ENCODE measurements around the gene LTBP1. TPM values are rescaled to one million over a fixed set of nuclear protein-coding genes. Genes with fewer than 3 reads are reported as not detected.

The LTBP1 gene
- total RNA-seq, 3 donors from 2014 or later (not counting 1 experiment from before 2014, with no cell fraction given) = 1.7 to 4.7 (median 3.5) TPM

DNA sequence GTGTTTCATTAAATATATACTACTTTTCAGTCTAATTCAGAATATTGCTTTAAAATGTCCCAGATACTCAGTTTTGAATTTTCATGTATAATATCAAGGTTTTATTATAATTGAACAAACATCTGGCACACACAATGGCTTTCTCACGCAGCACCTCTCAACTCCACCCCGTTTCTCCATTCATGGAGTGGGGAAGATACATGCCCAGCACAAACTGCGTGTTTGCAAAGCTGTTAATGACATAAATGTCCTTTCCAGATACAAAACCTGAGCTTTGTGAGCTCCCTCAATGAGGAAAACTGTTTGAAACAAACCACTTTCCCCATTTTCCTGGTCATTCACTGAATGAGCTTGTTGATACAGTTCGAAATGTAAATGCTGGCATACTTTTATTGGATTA is 379.3 kb downstream of the LTBP1 start:
- Histone ChIP-seq H3K9me3 (ENCODE audit: control insufficient read depth, insufficient read depth, low read length) (no peaks in the 10 kb centered on the region), H3K27me3 (ENCODE audit: control insufficient read depth, insufficient read depth, low read length) (no peaks in the 10 kb centered on the region), H3K36me3 (ENCODE audit: control insufficient read depth, insufficient read depth, low read length) (no peaks in the 10 kb centered on the region), H3K27ac (ENCODE audit: low read length) (no peak overlapping the region), H3K4me3 (ENCODE audit: low read length) (no peak overlapping the region), H3K4me1 (ENCODE audit: control insufficient read depth, insufficient read depth, low read length) (no peaks in the 10 kb centered on the region)
- TF ChIP-seq, protein P1, sequence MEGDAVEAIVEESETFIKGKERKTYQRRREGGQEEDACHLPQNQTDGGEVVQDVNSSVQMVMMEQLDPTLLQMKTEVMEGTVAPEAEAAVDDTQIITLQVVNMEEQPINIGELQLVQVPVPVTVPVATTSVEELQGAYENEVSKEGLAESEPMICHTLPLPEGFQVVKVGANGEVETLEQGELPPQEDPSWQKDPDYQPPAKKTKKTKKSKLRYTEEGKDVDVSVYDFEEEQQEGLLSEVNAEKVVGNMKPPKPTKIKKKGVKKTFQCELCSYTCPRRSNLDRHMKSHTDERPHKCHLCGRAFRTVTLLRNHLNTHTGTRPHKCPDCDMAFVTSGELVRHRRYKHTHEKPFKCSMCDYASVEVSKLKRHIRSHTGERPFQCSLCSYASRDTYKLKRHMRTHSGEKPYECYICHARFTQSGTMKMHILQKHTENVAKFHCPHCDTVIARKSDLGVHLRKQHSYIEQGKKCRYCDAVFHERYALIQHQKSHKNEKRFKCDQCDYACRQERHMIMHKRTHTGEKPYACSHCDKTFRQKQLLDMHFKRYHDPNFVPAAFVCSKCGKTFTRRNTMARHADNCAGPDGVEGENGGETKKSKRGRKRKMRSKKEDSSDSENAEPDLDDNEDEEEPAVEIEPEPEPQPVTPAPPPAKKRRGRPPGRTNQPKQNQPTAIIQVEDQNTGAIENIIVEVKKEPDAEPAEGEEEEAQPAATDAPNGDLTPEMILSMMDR (IDR thresholded peaks at IDR 0.05) = no peak
- Mint-ChIP-seq H3K36me3 (no peaks in the 10 kb centered on the region), H3K27me3 (ENCODE audit: low read depth in 2 of 2) (peaks cover 0 to 4% of the 10 kb centered on the region in 2 donors), H3K4me3 (no peak overlapping the region), H3K9me3 (no peaks in the 10 kb centered on the region), H3K27ac (no peak overlapping the region), H3K4me1 (peaks cover 0 to 4% of the 10 kb centered on the region in 2 donors)
- ATAC-seq (no peak), DNase-seq (no peak)
- 97% methylated on average over 3 of the region's 4 CpGs for WGBS (ENCODE audit: insufficient coverage)
- intact Hi-C loops (cut with micrococcal nuclease) = no loop called here

DNA sequence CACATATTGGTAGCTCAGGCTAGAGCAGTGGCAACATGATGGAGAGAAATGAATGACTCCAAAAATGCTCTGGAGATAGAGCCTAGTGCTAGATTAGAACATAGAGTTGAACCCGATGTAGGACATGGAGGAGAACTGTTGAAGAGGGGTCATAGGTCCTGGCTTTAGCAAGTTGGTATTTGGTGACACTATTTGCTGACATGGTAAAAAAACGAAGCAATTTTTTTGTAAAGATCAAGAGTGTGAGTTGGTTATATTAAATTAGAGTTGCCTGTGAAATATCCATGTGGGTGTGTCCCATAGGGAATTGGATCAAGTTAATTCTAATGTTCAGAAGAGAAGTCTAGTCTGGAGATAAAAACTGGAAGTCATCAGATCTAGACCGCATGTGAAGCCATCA is 386.7 kb downstream of the LTBP1 start:
- Mint-ChIP-seq H3K36me3 (no peaks in the 10 kb centered on the region), H3K9me3 (no peaks in the 10 kb centered on the region), H3K4me1 (no peaks in the 10 kb centered on the region), H3K27ac (no peak overlapping the region), H3K27me3 (ENCODE audit: low read depth in 2 of 2) (peaks cover 9 to 10% of the 10 kb centered on the region in 2 donors), H3K4me3 (no peak overlapping the region)
- Histone ChIP-seq H3K4me3 (ENCODE audit: low read length) (no peak overlapping the region), H3K27ac (ENCODE audit: low read length) (no peak overlapping the region), H3K9me3 (ENCODE audit: control insufficient read depth, insufficient read depth, low read length) (no peaks in the 10 kb centered on the region), H3K4me1 (ENCODE audit: control insufficient read depth, insufficient read depth, low read length) (no peaks in the 10 kb centered on the region), H3K27me3 (ENCODE audit: control insufficient read depth, insufficient read depth, low read length) (no peaks in the 10 kb centered on the region), H3K36me3 (ENCODE audit: control insufficient read depth, insufficient read depth, low read length) (no peaks in the 10 kb centered on the region)
- TF ChIP-seq, protein P1 (IDR thresholded peaks at IDR 0.05) = no peak
- ATAC-seq (no peak), DNase-seq (no peak)
- 95% methylated on average over 3 of the region's 3 CpGs for WGBS (ENCODE audit: insufficient coverage)
- intact Hi-C loops (cut with micrococcal nuclease) = no loop called here

DNA sequence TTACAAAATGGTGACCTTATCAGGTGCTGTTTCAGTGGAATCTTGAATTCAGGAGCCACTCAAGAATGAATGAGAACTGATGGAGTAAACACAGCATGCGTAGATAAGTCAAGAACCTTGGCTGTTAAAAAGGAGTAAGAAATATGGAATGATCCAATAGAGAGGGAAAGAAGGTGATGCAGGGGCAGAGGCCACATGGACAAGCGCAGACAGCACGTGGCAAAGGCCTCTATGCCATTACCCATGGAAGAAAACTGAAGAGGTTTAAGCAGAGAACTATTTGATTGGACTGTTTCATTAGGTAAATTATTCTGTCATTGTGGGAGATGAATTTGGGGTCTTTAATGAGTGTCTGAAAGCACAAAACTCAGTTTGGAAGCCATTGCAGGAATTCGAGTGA is 387.3 kb downstream of the LTBP1 start:
- TF ChIP-seq, protein P1 (IDR thresholded peaks at IDR 0.05) = no peak

DNA sequence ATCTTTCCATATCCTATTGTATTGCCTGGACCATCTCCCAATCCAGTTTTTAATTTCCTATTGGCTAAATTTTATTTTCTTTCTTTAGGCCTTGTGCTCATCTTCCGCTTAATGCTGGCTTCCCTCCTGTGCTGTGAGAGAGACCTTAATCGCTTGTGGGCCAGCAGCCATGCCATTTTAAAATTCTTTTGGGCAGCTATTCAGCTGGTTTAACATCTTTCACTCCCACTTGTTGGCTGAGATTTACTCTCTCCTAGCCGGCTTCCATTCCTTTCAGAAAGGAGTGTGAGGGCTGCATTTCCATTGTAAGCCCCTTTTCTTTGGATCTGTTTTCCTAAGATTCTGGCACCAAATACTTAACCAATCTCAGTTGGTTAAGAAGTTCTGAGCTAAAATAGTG is 388.8 kb downstream of the LTBP1 start:
- Histone ChIP-seq H3K4me3 (ENCODE audit: low read length) (no peak overlapping the region), H3K27me3 (ENCODE audit: control insufficient read depth, insufficient read depth, low read length) (no peaks in the 10 kb centered on the region), H3K4me1 (ENCODE audit: control insufficient read depth, insufficient read depth, low read length) (no peaks in the 10 kb centered on the region), H3K27ac (ENCODE audit: low read length) (no peak overlapping the region), H3K36me3 (ENCODE audit: control insufficient read depth, insufficient read depth, low read length) (no peaks in the 10 kb centered on the region), H3K9me3 (ENCODE audit: control insufficient read depth, insufficient read depth, low read length) (no peaks in the 10 kb centered on the region)
- Mint-ChIP-seq H3K9me3 (no peaks in the 10 kb centered on the region), H3K27me3 (ENCODE audit: low read depth in 2 of 2) (peaks cover 9% of the 10 kb centered on the region in 2 donors), H3K36me3 (no peaks in the 10 kb centered on the region), H3K4me3 (no peak overlapping the region), H3K4me1 (no peaks in the 10 kb centered on the region), H3K27ac (no peak overlapping the region)
- TF ChIP-seq, protein P1 (IDR thresholded peaks at IDR 0.05) = no peak
- WGBS (ENCODE audit: insufficient coverage) = 99% methylated on average over 3 of the region's 3 CpGs
- intact Hi-C loops (cut with micrococcal nuclease) = no loop called here
- ATAC-seq (no peak), DNase-seq (no peak)

More for the DNA sequence above, 387.3 kb downstream of the LTBP1 start:
- Mint-ChIP-seq H3K9me3 (no peaks in the 10 kb centered on the region), H3K36me3 (no peaks in the 10 kb centered on the region), H3K27ac (no peak overlapping the region), H3K4me1 (no peaks in the 10 kb centered on the region), H3K4me3 (no peak overlapping the region), H3K27me3 (ENCODE audit: low read depth in 2 of 2) (peaks cover 9% of the 10 kb centered on the region in 2 donors)
- ATAC-seq (no peak), DNase-seq (no peak)
- H3K27me3 ChIP-seq (ENCODE audit: control insufficient read depth, insufficient read depth, low read length) = no peaks in the 10 kb centered on the region
- intact Hi-C loops (cut with micrococcal nuclease) = no loop called here
- WGBS (ENCODE audit: insufficient coverage) = 89% methylated on average over 4 of the region's 4 CpGs
- no peaks in the 10 kb centered on the region for H3K4me1 ChIP-seq (ENCODE audit: control insufficient read depth, insufficient read depth, low read length)
- no peak overlapping the region for H3K4me3 ChIP-seq (ENCODE audit: low read length)
- no peaks in the 10 kb centered on the region for H3K36me3 ChIP-seq (ENCODE audit: control insufficient read depth, insufficient read depth, low read length)
- H3K9me3 ChIP-seq (ENCODE audit: control insufficient read depth, insufficient read depth, low read length) = no peaks in the 10 kb centered on the region
- H3K27ac ChIP-seq (ENCODE audit: low read length) = no peak overlapping the region

All from natural killer cell (primary cell).